B cell (primary cell): ENCODE results near the gene TRNAU1AP. TPM values are rescaled to one million over a fixed set of nuclear protein-coding genes. Genes with fewer than 3 reads are reported as not detected.
A peak's percentile ranks its signal among the peaks of the same experiment; 100 is the strongest.

ENCODE experiments used
- ATAC-seq: fragments of 200-7000 bp; cut with Tn5 transposase; one replicate; pipeline ENCODE4 v1.10.0; 2021; ENCODE audit warnings: low read depth, mild to moderate bottlenecking, moderate number of reproducible peaks, moderate library complexity
- CTCF ChIA-PET: fragments of 350-600 bp; sonication (Branson Sonifier 250); formaldehyde crosslinking; loops from one replicate; lab custom pipeline; 2021; ENCODE audit warnings: antibody characterized with exemption, inconsistent platforms; lab: Charles Lee
- POLR2A ChIA-PET: fragments of 350-600 bp; sonication (Branson Sonifier 250); formaldehyde crosslinking; loops from one replicate; lab custom pipeline; 2021; ENCODE audit warnings: antibody characterized with exemption; lab: Charles Lee
- DNase-seq: peaks from one replicate; pipeline ENCODE4 v3.0.0; 2013
- H2AFZ ChIP-seq: 2 replicates; pipeline ENCODE4 v1.6.1; 2012; ENCODE audit warnings: mild to moderate bottlenecking, low read depth, low read length; ENCODE audit not compliant: insufficient read depth, poor library complexity, severe bottlenecking
- H3K27ac ChIP-seq, 2 donors: 1 replicate in 1 of 2; 2 replicates in 1 of 2; pipeline ENCODE4 v1.5.1; 2012 to 2013; ENCODE audit warnings: low read length in 2 of 2, mild to moderate bottlenecking in 2 of 2, moderate library complexity in 1 of 2
- H3K27me3 ChIP-seq, 4 experiments: fragments of 200-600 bp in 1 of 4; sonication (generic) in 1 of 4; replicated peaks in 1 of 4; 1 replicate in 2 of 4; 2 replicates in 2 of 4; pipeline versions ENCODE4 v1.6.1 to v1.7.0; 2013 to 2016; ENCODE audit warnings: low read length in 3 of 4, mild to moderate bottlenecking in 2 of 4, mixed read lengths in 1 of 4, moderate library complexity in 1 of 4; ENCODE audit not compliant: insufficient read depth in 4 of 4, control insufficient read depth in 3 of 4; ENCODE audit errors: control extremely low read depth in 1 of 4
- H3K36me3 ChIP-seq, 2 experiments: replicated peaks in 1 of 2; 1 replicate in 1 of 2; 2 replicates in 1 of 2; pipeline versions ENCODE4 v1.6.1 to v1.7.1; 2013; ENCODE audit warnings: low read length in 1 of 2; ENCODE audit not compliant: insufficient read depth in 2 of 2, control insufficient read depth in 1 of 2; ENCODE audit errors: control extremely low read depth in 1 of 2, extremely low read depth in 1 of 2
- H3K4me1 ChIP-seq, 2 donors: fragments of 200-600 bp in 1 of 2; sonication (generic) in 1 of 2; 1 replicate in 1 of 2; 2 replicates in 1 of 2; pipeline versions ENCODE4 v1.5.1 to v1.6.1; 2013 to 2017; ENCODE audit warnings: low read length in 2 of 2; ENCODE audit not compliant: control insufficient read depth in 2 of 2, insufficient read depth in 2 of 2
- H3K4me2 ChIP-seq: replicated peaks from 2 replicates; pipeline ENCODE3; 2012; ENCODE audit warnings: mild to moderate bottlenecking, low read depth, low read length; ENCODE audit not compliant: poor library complexity, severe bottlenecking
- H3K4me3 ChIP-seq, 5 experiments: fragments of 200-600 bp in 1 of 5; sonication (generic) in 1 of 5; 1 replicate in 3 of 5; 2 replicates in 2 of 5; pipeline versions ENCODE4 v1.5.1 to v1.7.0; 2011 to 2016; ENCODE audit warnings: low read length in 4 of 5, mild to moderate bottlenecking in 4 of 5, low read depth in 2 of 5, control low read depth in 1 of 5, moderate library complexity in 1 of 5; ENCODE audit not compliant: insufficient read depth in 1 of 5; ENCODE audit errors: control extremely low read depth in 1 of 5, extremely low read depth in 1 of 5
- H3K79me2 ChIP-seq: fragments of 200-600 bp; sonication (generic); one replicate; pipeline ENCODE4 v1.6.0; 2016; ENCODE audit warnings: low read length; ENCODE audit not compliant: control insufficient read depth, insufficient read depth
- H3K9ac ChIP-seq: fragments of 200-600 bp; sonication (generic); 2 replicates; pipeline ENCODE4 v1.6.1; 2017; ENCODE audit warnings: mild to moderate bottlenecking, low read length, moderate library complexity
- H3K9me3 ChIP-seq, 3 donors: one replicate each; pipeline versions ENCODE4 v1.6.1 to v1.7.1; 2013; ENCODE audit warnings: low read length in 2 of 3; ENCODE audit not compliant: control insufficient read depth in 2 of 3, insufficient read depth in 1 of 3; ENCODE audit errors: control extremely low read depth in 1 of 3
- H4K20me1 ChIP-seq: 2 replicates; pipeline ENCODE4 v1.6.0; 2012; ENCODE audit warnings: mild to moderate bottlenecking, low read length; ENCODE audit not compliant: insufficient read depth, control insufficient read depth, poor library complexity, severe bottlenecking
- H3K27ac Mint-ChIP-seq: one replicate; pipeline ENCODE4 v1.8.0; 2021; ENCODE audit warnings: mixed read lengths
- H3K27me3 Mint-ChIP-seq: one replicate; pipeline ENCODE4 v1.8.0; 2021; ENCODE audit warnings: mixed read lengths
- H3K4me1 Mint-ChIP-seq: one replicate; pipeline ENCODE4 v1.8.0; 2021; ENCODE audit warnings: mixed read lengths
- H3K4me3 Mint-ChIP-seq: one replicate; pipeline ENCODE4 v1.8.0; 2021; ENCODE audit warnings: mixed read lengths
- H3K9me3 Mint-ChIP-seq: one replicate; pipeline ENCODE4 v1.8.0; 2022; ENCODE audit warnings: mixed read lengths; ENCODE audit not compliant: insufficient read depth
- EZH2 ChIP-seq: IDR thresholded peaks from 2 replicates; pipeline ENCODE4 v1.6.1; 2012; ENCODE audit warnings: borderline replicate concordance, low read depth, mild to moderate bottlenecking, moderate library complexity, low read length; ENCODE audit not compliant: insufficient read depth, poor library complexity, severe bottlenecking
- WGBS: methylation state at CpG from one replicate; pipeline ENCODE4 v1.1.5; 2013; ENCODE audit warnings: missing lambda C conversion rate; ENCODE audit not compliant: insufficient coverage; 5-methylcytosine and 5-hydroxymethylcytosine counted together
- intact Hi-C: fragments of 100-400 bp; cut with micrococcal nuclease; formaldehyde crosslinking; loops from one replicate; pipeline ENCODE4 v1.10.0; 2022
- polyA plus RNA-seq: library from polyadenylated mRNA; depleted of rRNA; stranded (reverse); fragments of >200 nt; gene quantifications from 2 replicates; pipeline ENCODE4 v1.2.3, GENCODE V29; 2012
- total RNA-seq, 2 donors: library from RNA; stranded (reverse); fragments of 120-200 nt in 1 of 2; gene quantifications; 1 replicate in 1 of 2; 2 replicates in 1 of 2; pipeline versions ENCODE4 v1.2.3 to v1.2.4, GENCODE V29; 2013 to 2022
- TF ChIP-seq, protein P1 (sequence below): fragments of 200-600 bp; IDR thresholded peaks from one replicate; pipeline ENCODE4 v1.8.0; 2022; ENCODE audit warnings: antibody characterized with exemption, mild to moderate bottlenecking

TRNAU1AP gene
- total and polyA plus RNA-seq, 2 donors (not counting 1 experiment from before 2014, with no cell fraction given), result 39.8 to 45.2 TPM

DNA sequence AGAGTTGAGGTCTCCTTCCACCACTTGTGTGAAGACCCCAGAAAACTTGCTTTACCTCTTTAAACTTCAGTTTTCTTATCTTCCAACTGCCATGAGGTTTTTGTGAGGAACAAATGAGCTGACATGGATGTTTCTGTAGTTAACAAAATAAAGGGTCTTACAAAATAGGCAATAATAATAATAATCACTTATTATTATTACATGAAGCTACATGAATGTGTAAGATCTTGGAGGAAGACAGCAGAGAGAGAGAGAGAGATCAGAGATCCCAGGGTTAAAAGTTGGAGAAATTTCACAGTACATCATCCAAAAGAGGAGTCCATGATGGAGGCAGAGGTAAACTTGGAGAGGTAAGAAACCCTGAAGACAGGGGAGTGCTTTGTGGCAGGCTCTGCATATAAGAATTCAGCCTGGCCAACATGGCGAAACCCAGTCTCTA lies 36.3 kb upstream of the TRNAU1AP start:
- no peak overlapping the region for H3K9ac ChIP-seq

DNA sequence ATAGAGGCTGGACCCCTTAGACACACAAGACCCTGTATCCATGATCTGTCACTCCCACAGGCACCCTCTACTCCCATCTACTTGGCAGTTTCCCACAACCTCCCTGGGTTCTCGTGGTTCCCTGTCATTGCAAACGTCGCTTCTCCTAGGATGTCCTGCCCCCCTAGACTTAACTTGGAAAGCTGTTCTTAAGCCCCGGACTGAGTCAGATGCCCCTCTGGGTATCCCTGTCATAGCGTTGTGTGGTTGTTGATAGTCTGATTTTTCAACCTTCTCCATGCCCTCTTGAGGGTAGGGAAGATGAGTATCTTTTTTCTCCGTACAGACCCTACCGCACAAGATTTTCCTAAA lies 35.3 kb upstream of the TRNAU1AP start:
- no peaks in the 10 kb centered on the region for H3K27me3 Mint-ChIP-seq
- peak overlapping the region; percentile 62 for H3K9ac ChIP-seq
- H4K20me1 ChIP-seq, result peaks cover 16% of the 10 kb centered on the region
- H2AFZ ChIP-seq, result peak overlapping the region; percentile 83
- H3K9me3 Mint-ChIP-seq, result no peaks in the 10 kb centered on the region
- intact Hi-C loops, result loop anchor here (5.0 kb wide), 1 partner anchor 145 kb away; no protein-coding TSS in a partner anchor
- peak overlapping the region; percentile 89 for H3K4me3 Mint-ChIP-seq
- 51% methylated on average over 4 of the region's 7 CpGs for WGBS
- peak overlapping the region; percentile 76 for H3K27ac Mint-ChIP-seq
- H3K4me2 ChIP-seq, result peak overlapping the region; percentile 89
- H3K4me1 ChIP-seq, result peaks cover 11 to 18% of the 10 kb centered on the region in 2 donors
- H3K9me3 ChIP-seq, result no peaks in the 10 kb centered on the region
- H3K4me3 ChIP-seq, result peak overlapping the region in 2 of 5 experiments; percentile 55 to 68
- peaks cover 2 to 17% of the 10 kb centered on the region in 2 experiments for H3K36me3 ChIP-seq
- DNase-seq (no peak), ATAC-seq (no peak)
- no peak for TF ChIP-seq EZH2
- TF ChIP-seq, protein P1, sequence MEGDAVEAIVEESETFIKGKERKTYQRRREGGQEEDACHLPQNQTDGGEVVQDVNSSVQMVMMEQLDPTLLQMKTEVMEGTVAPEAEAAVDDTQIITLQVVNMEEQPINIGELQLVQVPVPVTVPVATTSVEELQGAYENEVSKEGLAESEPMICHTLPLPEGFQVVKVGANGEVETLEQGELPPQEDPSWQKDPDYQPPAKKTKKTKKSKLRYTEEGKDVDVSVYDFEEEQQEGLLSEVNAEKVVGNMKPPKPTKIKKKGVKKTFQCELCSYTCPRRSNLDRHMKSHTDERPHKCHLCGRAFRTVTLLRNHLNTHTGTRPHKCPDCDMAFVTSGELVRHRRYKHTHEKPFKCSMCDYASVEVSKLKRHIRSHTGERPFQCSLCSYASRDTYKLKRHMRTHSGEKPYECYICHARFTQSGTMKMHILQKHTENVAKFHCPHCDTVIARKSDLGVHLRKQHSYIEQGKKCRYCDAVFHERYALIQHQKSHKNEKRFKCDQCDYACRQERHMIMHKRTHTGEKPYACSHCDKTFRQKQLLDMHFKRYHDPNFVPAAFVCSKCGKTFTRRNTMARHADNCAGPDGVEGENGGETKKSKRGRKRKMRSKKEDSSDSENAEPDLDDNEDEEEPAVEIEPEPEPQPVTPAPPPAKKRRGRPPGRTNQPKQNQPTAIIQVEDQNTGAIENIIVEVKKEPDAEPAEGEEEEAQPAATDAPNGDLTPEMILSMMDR, result no peak
- peaks cover 38% of the 10 kb centered on the region for H3K79me2 ChIP-seq
- POLR2A ChIA-PET, result interaction anchor here (0.9 to 1.3 kb wide), 2 partner anchors 62 to 64 kb away, joined by 3 to 4 read pairs; no protein-coding TSS in a partner anchor
- peaks cover 34% of the 10 kb centered on the region for H3K4me1 Mint-ChIP-seq
- H3K27me3 ChIP-seq, result no peaks in the 10 kb centered on the region
- H3K27ac ChIP-seq, result peak overlapping the region in 1 of 2 donors; percentile 45
- CTCF ChIA-PET, result interaction anchor here (2.4 to 4.3 kb wide), 3 partner anchors 10 to 360 kb away, joined by 24 to 49 read pairs (median 24); partner anchors contain the start of gene RCC1

More for the DNA sequence above, 36.3 kb upstream of the TRNAU1AP start:
- no peak for ATAC-seq
- H3K9me3 Mint-ChIP-seq, result no peaks in the 10 kb centered on the region
- peaks cover 34% of the 10 kb centered on the region for H3K4me1 Mint-ChIP-seq
- no peak for TF ChIP-seq EZH2
- TF ChIP-seq, protein P1, result no peak
- Histone ChIP-seq H3K79me2 (peaks cover 34% of the 10 kb centered on the region), H2AFZ (no peak overlapping the region), H3K4me3 (no peak overlapping the region), H3K4me1 (peaks cover 15 to 26% of the 10 kb centered on the region in 2 donors), H3K4me2 (no peak overlapping the region), H4K20me1 (peaks cover 22% of the 10 kb centered on the region), H3K36me3 (peaks cover 4 to 25% of the 10 kb centered on the region in 2 experiments), H3K27ac (peak overlapping the region in 1 of 2 donors; percentile 7), H3K27me3 (no peaks in the 10 kb centered on the region), H3K9me3 (no peaks in the 10 kb centered on the region)
- 86% methylated on average over 1 of the region's 1 CpG for WGBS
- no peaks in the 10 kb centered on the region for H3K27me3 Mint-ChIP-seq
- H3K4me3 Mint-ChIP-seq, result peak overlapping the region; percentile 41
- peak overlapping the region; percentile 76 for H3K27ac Mint-ChIP-seq
- intact Hi-C loops, result loop anchor here (5.0 kb wide), 1 partner anchor 144 kb away; no protein-coding TSS in a partner anchor
- DNase-seq, result no peak
- CTCF ChIA-PET, result interaction anchor here (0.7 to 4.3 kb wide), 6 partner anchors 9 to 666 kb away, joined by 3 to 49 read pairs (median 14); partner anchors contain the start of gene RCC1
- POLR2A ChIA-PET, result interaction anchor here (0.7 to 1.3 kb wide), 4 partner anchors 8 to 361 kb away, joined by 3 to 5 read pairs (median 4); no protein-coding TSS in a partner anchor
